ENCODE data around the gene RAB7A.
"Not testable (repeated sequence)": the region's sequence is repeated elsewhere in the genome, so short reads cannot be mapped to it uniquely, and the experiment has no call there.

GRCh38 chr3:128832979-128833378 is 107.0 kb downstream of the RAB7A start:
- not testable (repeated sequence) for TF ChIP-seq CTCF, POLR2A (IDR thresholded peaks at IDR 0.05)

Data from thyroid gland (tissue), 4 donors.